Mesenchymal stem cell (in vitro differentiated cells and primary cell): ENCODE data around the gene DOCK3.
A peak's percentile ranks its signal among the peaks of the same experiment; 100 is the strongest.

ENCODE experiments used
- DNase-seq: peaks from one replicate; pipeline ENCODE4 v3.0.0-alpha.2; 2013
- H2AFZ ChIP-seq: one replicate; pipeline ENCODE4 v1.6.1; 2013; ENCODE audit warnings: low read depth, mild to moderate bottlenecking, control low read depth, inconsistent platforms, low read length, moderate library complexity
- H2AK5ac ChIP-seq: 2 replicates; pipeline ENCODE4 v1.6.1; 2013; ENCODE audit warnings: low read length, moderate library complexity, mild to moderate bottlenecking, inconsistent platforms; ENCODE audit not compliant: severe bottlenecking
- H2BK120ac ChIP-seq: one replicate; pipeline ENCODE4 v1.6.1; 2013; ENCODE audit warnings: low read depth, mild to moderate bottlenecking, inconsistent platforms, low read length, moderate library complexity
- H2BK12ac ChIP-seq, 2 experiments: one replicate each; pipeline ENCODE4 v1.6.1; 2013; ENCODE audit warnings: inconsistent platforms in 2 of 2, low read length in 2 of 2, mild to moderate bottlenecking in 2 of 2, moderate library complexity in 2 of 2, control low read depth in 1 of 2
- H2BK15ac ChIP-seq: one replicate; pipeline ENCODE4 v1.6.1; 2013; ENCODE audit warnings: mild to moderate bottlenecking, low read depth, inconsistent platforms; ENCODE audit not compliant: poor library complexity, severe bottlenecking
- H2BK5ac ChIP-seq: 2 replicates; pipeline ENCODE4 v1.6.1; 2013; ENCODE audit warnings: low read depth, mild to moderate bottlenecking, low read length, control low read depth, inconsistent platforms; ENCODE audit not compliant: poor library complexity, severe bottlenecking
- H3K14ac ChIP-seq, 2 experiments: one replicate each; pipeline ENCODE4 v1.6.1; 2013; ENCODE audit warnings: inconsistent platforms in 2 of 2, low read length in 2 of 2, control low read depth in 1 of 2, mild to moderate bottlenecking in 1 of 2, moderate library complexity in 1 of 2
- H3K18ac ChIP-seq, 2 experiments: one replicate each; pipeline ENCODE4 v1.6.1; 2013; ENCODE audit warnings: inconsistent platforms in 2 of 2, low read length in 2 of 2, control low read depth in 1 of 2, low read depth in 1 of 2, mild to moderate bottlenecking in 1 of 2
- H3K23ac ChIP-seq, 2 experiments: one replicate each; pipeline ENCODE4 v1.6.1; 2013; ENCODE audit warnings: inconsistent platforms in 2 of 2, low read length in 2 of 2, mild to moderate bottlenecking in 2 of 2, moderate library complexity in 2 of 2, control low read depth in 1 of 2
- H3K27ac ChIP-seq: 2 replicates; pipeline ENCODE4 v1.5.1; 2013; ENCODE audit warnings: mild to moderate bottlenecking, moderate library complexity, low read length, control low read depth, inconsistent platforms; ENCODE audit not compliant: poor library complexity, severe bottlenecking
- H3K27me3 ChIP-seq, 2 experiments: 2 replicates each; pipeline versions ENCODE4 v1.6.1 to v1.7.0; 2013; ENCODE audit warnings: low read length in 2 of 2, mild to moderate bottlenecking in 2 of 2, moderate library complexity in 2 of 2, control low read depth in 1 of 2, inconsistent platforms in 1 of 2; ENCODE audit not compliant: control insufficient read depth in 1 of 2, insufficient read depth in 1 of 2
- H3K36me3 ChIP-seq, 2 experiments: 2 replicates each; pipeline versions ENCODE4 v1.6.1 to v1.7.0; 2013; ENCODE audit warnings: low read length in 2 of 2, control low read depth in 1 of 2, inconsistent platforms in 1 of 2, low read depth in 1 of 2, mild to moderate bottlenecking in 1 of 2; ENCODE audit not compliant: insufficient read depth in 2 of 2, control insufficient read depth in 1 of 2
- H3K4ac ChIP-seq, 2 experiments: one replicate each; pipeline ENCODE4 v1.6.1; 2013; ENCODE audit warnings: inconsistent platforms in 2 of 2, low read length in 2 of 2, mild to moderate bottlenecking in 2 of 2, moderate library complexity in 2 of 2, control low read depth in 1 of 2, low read depth in 1 of 2
- H3K4me1 ChIP-seq: 2 replicates; pipeline ENCODE4 v1.6.1; 2013; ENCODE audit warnings: low read depth, low read length, control low read depth; ENCODE audit not compliant: control insufficient read depth, insufficient read depth
- H3K4me2 ChIP-seq: 2 replicates; pipeline ENCODE4 v1.6.1; 2013; ENCODE audit warnings: low read length, mild to moderate bottlenecking, inconsistent platforms; ENCODE audit not compliant: poor library complexity, severe bottlenecking
- H3K4me3 ChIP-seq, 2 experiments: 2 replicates each; pipeline versions ENCODE4 v1.5.1 to v1.7.0; 2013; ENCODE audit warnings: low read length in 2 of 2, mild to moderate bottlenecking in 2 of 2, control low read depth in 1 of 2, low read depth in 1 of 2; ENCODE audit not compliant: insufficient read depth in 1 of 2
- H3K79me1 ChIP-seq: replicated peaks from 2 replicates; pipeline ENCODE4 v1.6.1; 2013; ENCODE audit warnings: mild to moderate bottlenecking, control low read depth, low read length, inconsistent platforms; ENCODE audit not compliant: poor library complexity, severe bottlenecking
- H3K9ac ChIP-seq: 2 replicates; pipeline ENCODE4 v1.7.0; 2013; ENCODE audit warnings: mild to moderate bottlenecking, low read length, moderate library complexity
- H3K9me3 ChIP-seq: 2 replicates; pipeline ENCODE4 v1.7.0; 2013; ENCODE audit warnings: mild to moderate bottlenecking, low read length; ENCODE audit not compliant: control insufficient read depth
- H4K8ac ChIP-seq: one replicate; pipeline ENCODE4 v1.6.1; 2013; ENCODE audit warnings: inconsistent platforms, mild to moderate bottlenecking, low read length, moderate library complexity
- H4K91ac ChIP-seq: one replicate; pipeline ENCODE4 v1.6.1; 2013; ENCODE audit warnings: mild to moderate bottlenecking, low read length, inconsistent platforms
- WGBS: methylation state at CpG from one replicate; pipeline ENCODE4 v1.1.7; 2013; ENCODE audit warnings: mixed read lengths; 5-methylcytosine and 5-hydroxymethylcytosine counted together

Gene DOCK3

DNA sequence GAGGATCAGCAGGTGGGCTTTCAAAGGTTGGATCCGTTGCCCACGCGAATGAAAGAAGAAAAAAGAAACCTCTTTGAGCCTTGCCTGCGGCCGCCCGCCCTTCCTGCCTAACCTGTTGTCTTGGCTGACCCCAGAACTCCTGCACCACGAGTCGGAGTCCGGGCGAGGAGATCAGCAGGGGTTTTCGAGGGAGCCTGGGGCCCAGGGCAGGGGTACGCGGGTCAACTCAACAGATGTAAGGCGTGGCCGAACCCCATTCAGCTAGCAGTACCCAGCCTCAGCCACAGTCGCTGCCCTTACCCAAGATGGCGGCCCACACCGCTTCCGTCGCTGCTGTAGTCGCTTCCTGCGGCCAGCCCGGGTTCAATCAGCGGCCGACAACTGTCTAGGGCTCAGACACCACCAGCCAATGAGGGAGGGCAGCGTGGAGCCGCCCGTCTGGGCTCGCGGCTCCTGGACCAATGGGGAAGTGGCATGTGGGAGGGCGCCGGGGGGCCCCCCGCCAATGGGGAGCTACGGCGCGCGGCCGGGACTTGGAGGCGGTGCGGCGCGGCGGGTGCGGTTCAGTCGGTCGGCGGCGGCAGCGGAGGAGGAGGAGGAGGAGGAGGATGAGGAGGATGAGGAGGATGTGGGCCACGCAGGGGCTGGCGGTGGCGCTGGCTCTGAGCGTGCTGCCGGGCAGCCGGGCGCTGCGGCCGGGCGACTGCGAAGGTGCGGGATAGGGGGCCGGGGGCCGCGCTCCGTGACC is 710.2 kb downstream of the DOCK3 start, which contains the start of gene MANF:
Gene MANF (plus strand): TSS at position 566 of the 748 bp plus-strand sequence. CDS start 52 bp downstream, at position 618.
- H3K27ac ChIP-seq, result peak within 1 kb of the TSS; percentile 47
- H3K4ac ChIP-seq, result peak within 1 kb of the TSS; percentile 92 to 95
- peak; percentile 98 for DNase-seq
- peak within 1 kb of the TSS; percentile 58 for H2AK5ac ChIP-seq
- H3K4me3 ChIP-seq, result peak within 1 kb of the TSS; percentile 97 to 98
- WGBS, result 0% methylated on average over 52 of the region's 65 CpGs
- peaks cover 16 to 30% of the 10 kb centered on the region in 2 experiments for H3K36me3 ChIP-seq
- H3K9ac ChIP-seq, result peak within 1 kb of the TSS; percentile 99
- no peaks in the 10 kb centered on the region for H3K9me3 ChIP-seq
- peak within 1 kb of the TSS; percentile 49 for H2BK15ac ChIP-seq
- peak within 1 kb of the TSS; percentile 40 to 99 for H3K14ac ChIP-seq
- H2BK5ac ChIP-seq, result peak within 1 kb of the TSS; percentile 39
- H2BK120ac ChIP-seq, result peak within 1 kb of the TSS; percentile 7
- peaks cover 11% of the 10 kb centered on the region for H3K79me1 ChIP-seq
- peak within 1 kb of the TSS; percentile 65 to 99 for H3K23ac ChIP-seq
- H3K27me3 ChIP-seq, result no peaks in the 10 kb centered on the region
- no peak within 1 kb of the TSS for H2BK12ac ChIP-seq
- peak within 1 kb of the TSS; percentile 99 for H4K8ac ChIP-seq
- H2AFZ ChIP-seq, result peak within 1 kb of the TSS; percentile 80
- H4K91ac ChIP-seq, result peak within 1 kb of the TSS; percentile 94
- peak within 1 kb of the TSS; percentile 93 for H3K4me2 ChIP-seq
- H3K18ac ChIP-seq, result peak within 1 kb of the TSS; percentile 91 to 99
- peaks cover 16% of the 10 kb centered on the region for H3K4me1 ChIP-seq

DNA sequence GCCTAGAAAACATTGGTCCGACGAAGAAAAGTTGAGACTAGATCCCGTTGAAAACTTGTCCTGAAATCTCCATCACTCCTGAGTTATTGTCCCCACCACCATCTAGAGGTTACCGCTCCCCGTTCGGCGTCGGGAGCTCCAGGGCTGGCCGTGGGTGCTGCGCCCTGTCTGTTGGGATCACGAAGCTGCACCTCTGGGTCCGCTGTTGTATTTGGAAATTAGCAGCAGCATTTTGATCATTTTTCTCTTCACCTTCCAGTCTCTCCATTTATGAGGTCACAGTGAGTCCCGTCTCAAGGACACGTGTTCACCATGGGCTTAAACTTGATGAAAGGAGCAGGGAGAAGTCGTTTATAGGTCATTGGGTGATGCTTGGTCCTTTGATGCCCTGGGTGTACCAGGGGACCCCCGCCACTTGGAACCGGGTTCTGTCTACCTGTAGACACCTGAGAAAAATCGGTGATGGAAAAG is 710.9 kb downstream of the DOCK3 start:
- Histone ChIP-seq H2BK15ac (no peak overlapping the region), H3K79me1 (peaks cover 11% of the 10 kb centered on the region), H2BK120ac (no peak overlapping the region), H4K8ac (peak overlapping the region; percentile 88), H2AK5ac (no peak overlapping the region), H3K9ac (peak overlapping the region; percentile 94), H4K91ac (peak overlapping the region; percentile 15), H2BK12ac (no peak overlapping the region), H3K27ac (no peak overlapping the region), H3K23ac (peak overlapping the region in 1 of 2 experiments; percentile 46), H3K27me3 (no peaks in the 10 kb centered on the region), H3K18ac (peak overlapping the region; percentile 17 to 99), H3K9me3 (no peaks in the 10 kb centered on the region), H3K4ac (peak overlapping the region; percentile 88 to 95), H3K4me1 (peaks cover 22% of the 10 kb centered on the region), H3K4me2 (peak overlapping the region; percentile 93), H3K14ac (peak overlapping the region in 1 of 2 experiments; percentile 71), H3K4me3 (peak overlapping the region; percentile 97 to 98), H2BK5ac (no peak overlapping the region), H2AFZ (no peak overlapping the region), H3K36me3 (peaks cover 24 to 35% of the 10 kb centered on the region in 2 experiments)
- WGBS, result 3% methylated on average over 17 of the region's 18 CpGs
- peak; percentile 18 for DNase-seq

DNA sequence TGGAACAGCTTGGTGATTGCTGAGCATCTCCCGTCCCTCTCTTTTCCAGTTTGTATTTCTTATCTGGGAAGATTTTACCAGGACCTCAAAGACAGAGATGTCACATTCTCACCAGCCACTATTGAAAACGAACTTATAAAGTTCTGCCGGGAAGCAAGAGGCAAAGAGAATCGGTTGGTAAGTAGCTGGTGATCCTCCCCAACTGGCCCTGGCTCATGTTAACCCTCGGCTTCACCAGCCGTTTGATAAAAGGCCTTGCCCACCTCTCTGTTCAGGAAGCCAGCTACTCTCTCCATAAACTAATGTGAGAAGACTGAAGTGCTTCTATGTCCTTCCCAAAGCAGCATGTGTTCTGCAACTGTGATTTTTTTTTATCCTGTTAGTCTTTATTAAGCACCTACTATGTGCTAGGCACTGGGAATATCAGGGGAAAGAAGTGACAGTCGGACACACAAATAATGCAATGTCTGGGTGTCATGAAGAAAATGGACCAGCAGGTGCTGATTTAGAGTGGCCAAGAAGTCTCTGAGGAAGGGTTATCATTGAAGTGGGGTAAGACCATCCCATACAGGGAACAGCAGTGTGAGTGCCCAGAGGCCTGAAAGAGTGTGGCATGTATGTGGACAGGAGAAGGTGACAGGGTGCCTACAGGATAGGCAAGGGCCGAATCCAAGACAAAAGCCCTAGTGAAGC is 711.6 kb downstream of the DOCK3 start:
- Histone ChIP-seq H3K4me3 (peak overlapping the region in 1 of 2 experiments; percentile 97), H3K36me3 (peaks cover 25 to 35% of the 10 kb centered on the region in 2 experiments), H2AFZ (no peak overlapping the region), H2AK5ac (peak overlapping the region; percentile 4), H3K9ac (peak overlapping the region; percentile 94), H3K14ac (no peak overlapping the region), H3K4me2 (peak overlapping the region; percentile 93), H2BK5ac (no peak overlapping the region), H3K4ac (peak overlapping the region in 1 of 2 experiments; percentile 15), H3K27me3 (no peaks in the 10 kb centered on the region), H2BK15ac (no peak overlapping the region), H3K4me1 (peaks cover 24% of the 10 kb centered on the region), H3K23ac (peak overlapping the region in 1 of 2 experiments; percentile 65), H4K8ac (no peak overlapping the region), H3K79me1 (peaks cover 11% of the 10 kb centered on the region), H3K18ac (no peak overlapping the region), H3K27ac (no peak overlapping the region), H3K9me3 (no peaks in the 10 kb centered on the region), H4K91ac (no peak overlapping the region), H2BK12ac (no peak overlapping the region), H2BK120ac (no peak overlapping the region)
- peak; percentile 29 for DNase-seq
- 44% methylated on average over 7 of the region's 8 CpGs for WGBS

DNA sequence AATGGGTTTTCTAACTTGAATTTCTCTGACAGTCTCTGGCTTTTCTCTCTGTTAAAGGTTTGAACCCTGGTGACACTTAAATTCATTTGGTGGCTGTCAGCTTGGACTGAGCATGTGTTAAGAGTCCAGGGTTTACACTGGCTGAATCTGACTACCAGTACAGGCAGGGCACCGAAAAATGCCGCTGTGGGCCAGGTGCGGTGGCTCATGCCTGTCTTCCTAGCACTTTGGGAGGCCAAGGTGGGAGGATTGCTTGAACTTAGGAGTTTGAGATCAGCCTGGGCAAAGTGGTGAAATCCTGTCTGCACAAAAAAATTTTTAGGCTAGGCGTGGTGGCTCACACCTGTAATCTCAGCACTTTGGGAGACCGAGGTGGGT is 712.1 kb downstream of the DOCK3 start:
- Histone ChIP-seq H3K4me2 (peak overlapping the region; percentile 93), H4K8ac (no peak overlapping the region), H3K18ac (no peak overlapping the region), H3K27me3 (no peaks in the 10 kb centered on the region), H3K4me1 (peaks cover 26% of the 10 kb centered on the region), H2BK120ac (no peak overlapping the region), H2AFZ (no peak overlapping the region), H3K36me3 (peaks cover 27 to 35% of the 10 kb centered on the region in 2 experiments), H3K27ac (no peak overlapping the region), H2BK5ac (no peak overlapping the region), H3K9me3 (no peaks in the 10 kb centered on the region), H3K4ac (no peak overlapping the region), H4K91ac (no peak overlapping the region), H2BK12ac (no peak overlapping the region), H2AK5ac (peak overlapping the region; percentile 4), H2BK15ac (no peak overlapping the region), H3K14ac (no peak overlapping the region), H3K4me3 (peak overlapping the region in 1 of 2 experiments; percentile 97), H3K9ac (peak overlapping the region; percentile 94), H3K79me1 (peaks cover 11% of the 10 kb centered on the region), H3K23ac (no peak overlapping the region)
- DNase-seq, result no peak
- 98% methylated on average over 4 of the region's 5 CpGs for WGBS
